ENCODE measurements around the gene LAMA5. TPM values are rescaled to one million over a fixed set of nuclear protein-coding genes. Genes with fewer than 3 reads are reported as not detected.

Gene LAMA5
- total and polyA plus RNA-seq, 2 experiments from 2014 or later, result 162 to 168 TPM

GRCh38 chr20:62336329-62336728 lies 30.8 kb downstream of the LAMA5 start:
- H3K27ac ChIP-seq, result no peak overlapping the region
- no peak overlapping the region for H3K4me3 ChIP-seq
- H3K27me3 ChIP-seq, result no peaks in the 10 kb centered on the region
- H3K36me3 ChIP-seq, result peaks cover 33% of the 10 kb centered on the region
- H3K9me3 ChIP-seq (ENCODE audit: low read depth), result no peaks in the 10 kb centered on the region
- no peaks in the 10 kb centered on the region for H3K4me1 ChIP-seq (ENCODE audit: low read depth)
- no peak for DNase-seq (ENCODE audit: low read depth in 1 of 2, low spot score in 1 of 2)
- no peak for TF ChIP-seq CTCF (IDR thresholded peaks at IDR 0.05; ENCODE audit: low read depth, low read length)

DNA sequence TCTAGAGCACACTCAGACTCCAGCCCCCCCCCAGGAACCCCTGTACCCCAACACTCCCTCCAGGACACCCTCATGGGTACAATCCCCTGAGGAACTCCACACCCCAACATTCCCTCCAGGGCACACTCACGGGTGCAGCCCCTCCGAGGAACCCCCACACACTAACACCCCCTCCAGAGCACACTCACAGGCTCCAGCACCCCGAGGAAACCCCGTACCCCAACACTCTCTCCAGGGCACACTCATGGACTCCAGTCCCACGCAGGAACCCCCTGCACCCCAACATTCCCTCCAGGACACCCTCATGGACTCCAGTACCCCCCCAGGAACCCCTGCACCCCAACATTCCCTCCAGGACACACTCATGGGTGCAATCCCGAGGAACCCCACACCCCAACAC lies 31.6 kb downstream of the LAMA5 start:
- Histone ChIP-seq H3K36me3 (peaks cover 30% of the 10 kb centered on the region), H3K27me3 (no peaks in the 10 kb centered on the region), H3K4me3 (no peak overlapping the region), H3K9me3 (ENCODE audit: low read depth) (no peaks in the 10 kb centered on the region), H3K4me1 (ENCODE audit: low read depth) (no peaks in the 10 kb centered on the region), H3K27ac (no peak overlapping the region)
- TF ChIP-seq CTCF (IDR thresholded peaks at IDR 0.05; ENCODE audit: low read depth, low read length), result no peak
- DNase-seq (ENCODE audit: low read depth in 1 of 2, low spot score in 1 of 2), result no peak

- Histone ChIP-seq H3K27me3 (no peaks in the 10 kb centered on the region), H3K36me3 (peaks cover 30% of the 10 kb centered on the region), H3K4me1 (ENCODE audit: low read depth) (no peaks in the 10 kb centered on the region), H3K4me3 (no peak overlapping the region), H3K9me3 (ENCODE audit: low read depth) (no peaks in the 10 kb centered on the region), H3K27ac (no peak overlapping the region)
- no peak for TF ChIP-seq CTCF (IDR thresholded peaks at IDR 0.05; ENCODE audit: low read depth, low read length)
- no peak for DNase-seq (ENCODE audit: low read depth in 1 of 2, low spot score in 1 of 2)
These were observed 32.2 kb downstream of the LAMA5 start for GRCh38 chr20:62334881-62335280.

GRCh38 chr20:62333820-62334595 lies 33.1 kb downstream of the LAMA5 start:
- no peak overlapping the region for H3K27ac ChIP-seq
- no peak overlapping the region for H3K4me3 ChIP-seq
- no peaks in the 10 kb centered on the region for H3K4me1 ChIP-seq (ENCODE audit: low read depth)
- TF ChIP-seq CTCF (IDR thresholded peaks at IDR 0.05; ENCODE audit: low read depth, low read length), result no peak
- no peaks in the 10 kb centered on the region for H3K27me3 ChIP-seq
- no peaks in the 10 kb centered on the region for H3K9me3 ChIP-seq (ENCODE audit: low read depth)
- peaks cover 35% of the 10 kb centered on the region for H3K36me3 ChIP-seq
- no peak for DNase-seq (ENCODE audit: low read depth in 1 of 2, low spot score in 1 of 2)

- H3K27me3 ChIP-seq, result no peaks in the 10 kb centered on the region
- no peaks in the 10 kb centered on the region for H3K9me3 ChIP-seq (ENCODE audit: low read depth)
- peaks cover 39% of the 10 kb centered on the region for H3K36me3 ChIP-seq
- DNase-seq (ENCODE audit: low read depth in 1 of 2, low spot score in 1 of 2), result no peak
- H3K4me3 ChIP-seq, result no peak overlapping the region
- no peak overlapping the region for H3K27ac ChIP-seq
- no peak for TF ChIP-seq CTCF (IDR thresholded peaks at IDR 0.05; ENCODE audit: low read depth, low read length)
- H3K4me1 ChIP-seq (ENCODE audit: low read depth), result no peaks in the 10 kb centered on the region
These were observed 33.9 kb downstream of the LAMA5 start for GRCh38 chr20:62332989-62333819.
